ENCODE results near the gene PLCL1.
A peak's percentile ranks its signal among the peaks of the same experiment; 100 is the strongest.

Gene PLCL1

GRCh38 chr2:198100346-198100745 lies 296.0 kb downstream of the PLCL1 start:
- Histone ChIP-seq H3K27ac (no peak overlapping the region), H3K9ac (ENCODE audit: insufficient read length) (no peak overlapping the region), H3K9me3 (ENCODE audit: low read depth, low read length) (no peaks in the 10 kb centered on the region), H3K4me3 (no peak overlapping the region), H3K36me3 (ENCODE audit: insufficient read depth, low read length) (no peaks in the 10 kb centered on the region)
- TF ChIP-seq POLR2AphosphoS5 (IDR thresholded peaks at IDR 0.05; ENCODE audit: borderline replicate concordance, low read depth, low read length), result no peak
- no peak for TF ChIP-seq FOXP2 (optimal IDR thresholded peaks at IDR 0.05; ENCODE audit: control extremely low read depth, extremely low read length, insufficient read depth)
- no peak for TF ChIP-seq EZH2 (IDR thresholded peaks at IDR 0.05)
- no peak for DNase-seq (ENCODE audit: low read depth, low spot score)

- Histone ChIP-seq H3K36me3 (ENCODE audit: insufficient read depth, low read length) (no peaks in the 10 kb centered on the region), H3K9me3 (ENCODE audit: low read depth, low read length) (no peaks in the 10 kb centered on the region), H3K4me3 (no peak overlapping the region), H3K9ac (ENCODE audit: insufficient read length) (no peak overlapping the region), H3K27ac (no peak overlapping the region)
- TF ChIP-seq EZH2 (IDR thresholded peaks at IDR 0.05) (no peak), FOXP2 (optimal IDR thresholded peaks at IDR 0.05; ENCODE audit: control extremely low read depth, extremely low read length, insufficient read depth) (no peak), POLR2AphosphoS5 (IDR thresholded peaks at IDR 0.05; ENCODE audit: borderline replicate concordance, low read depth, low read length) (no peak)
- DNase-seq (ENCODE audit: low read depth, low spot score), result no peak
Measured at GRCh38 chr2:198101688-198102087, 297.3 kb downstream of the PLCL1 start.

DNA sequence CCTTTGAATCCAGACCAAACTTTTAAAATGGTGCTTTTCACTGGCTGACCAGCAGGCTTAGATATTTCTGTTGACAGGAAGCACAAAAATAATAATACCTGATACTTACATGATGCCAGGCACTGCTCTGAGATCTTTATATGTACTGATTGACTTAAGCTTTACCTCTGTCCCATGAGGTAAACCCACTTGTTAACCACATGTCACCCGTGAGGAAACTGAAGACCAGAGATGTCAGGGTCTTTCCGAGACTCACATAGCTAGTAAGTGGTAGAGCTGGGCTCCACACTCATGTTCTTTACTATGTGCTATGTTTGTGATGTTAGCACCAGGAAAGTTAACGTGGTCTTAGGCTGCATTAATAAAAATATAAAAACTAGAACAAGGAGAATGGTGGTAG lies 297.7 kb downstream of the PLCL1 start:
- no peak overlapping the region for H3K9ac ChIP-seq (ENCODE audit: insufficient read length)
- H3K9me3 ChIP-seq (ENCODE audit: low read depth, low read length), result no peaks in the 10 kb centered on the region
- H3K36me3 ChIP-seq (ENCODE audit: insufficient read depth, low read length), result no peaks in the 10 kb centered on the region
- no peak overlapping the region for H3K27ac ChIP-seq
- no peak overlapping the region for H3K4me3 ChIP-seq
- TF ChIP-seq EZH2 (IDR thresholded peaks at IDR 0.05) (no peak), FOXP2 (optimal IDR thresholded peaks at IDR 0.05; ENCODE audit: control extremely low read depth, extremely low read length, insufficient read depth) (no peak), POLR2AphosphoS5 (IDR thresholded peaks at IDR 0.05; ENCODE audit: borderline replicate concordance, low read depth, low read length) (no peak)
- DNase-seq (ENCODE audit: low read depth, low spot score), result no peak

GRCh38 chr2:198102856-198103255 lies 298.5 kb downstream of the PLCL1 start:
- H3K36me3 ChIP-seq (ENCODE audit: insufficient read depth, low read length), result no peaks in the 10 kb centered on the region
- no peak overlapping the region for H3K9ac ChIP-seq (ENCODE audit: insufficient read length)
- no peak for DNase-seq (ENCODE audit: low read depth, low spot score)
- no peak overlapping the region for H3K4me3 ChIP-seq
- no peak for TF ChIP-seq POLR2AphosphoS5 (IDR thresholded peaks at IDR 0.05; ENCODE audit: borderline replicate concordance, low read depth, low read length)
- TF ChIP-seq EZH2 (IDR thresholded peaks at IDR 0.05), result no peak
- no peak for TF ChIP-seq FOXP2 (optimal IDR thresholded peaks at IDR 0.05; ENCODE audit: control extremely low read depth, extremely low read length, insufficient read depth)
- H3K9me3 ChIP-seq (ENCODE audit: low read depth, low read length), result no peaks in the 10 kb centered on the region
- H3K27ac ChIP-seq, result no peak overlapping the region

GRCh38 chr2:198106621-198107385 lies 302.4 kb downstream of the PLCL1 start:
- Histone ChIP-seq H3K9me3 (ENCODE audit: low read depth, low read length) (no peaks in the 10 kb centered on the region), H3K27ac (no peak overlapping the region), H3K36me3 (ENCODE audit: insufficient read depth, low read length) (no peaks in the 10 kb centered on the region), H3K4me3 (no peak overlapping the region), H3K9ac (ENCODE audit: insufficient read length) (no peak overlapping the region)
- no peak for DNase-seq (ENCODE audit: low read depth, low spot score)
- TF ChIP-seq FOXP2 (optimal IDR thresholded peaks at IDR 0.05; ENCODE audit: control extremely low read depth, extremely low read length, insufficient read depth) (no peak), POLR2AphosphoS5 (IDR thresholded peaks at IDR 0.05; ENCODE audit: borderline replicate concordance, low read depth, low read length) (no peak), EZH2 (IDR thresholded peaks at IDR 0.05) (no peak)

DNA sequence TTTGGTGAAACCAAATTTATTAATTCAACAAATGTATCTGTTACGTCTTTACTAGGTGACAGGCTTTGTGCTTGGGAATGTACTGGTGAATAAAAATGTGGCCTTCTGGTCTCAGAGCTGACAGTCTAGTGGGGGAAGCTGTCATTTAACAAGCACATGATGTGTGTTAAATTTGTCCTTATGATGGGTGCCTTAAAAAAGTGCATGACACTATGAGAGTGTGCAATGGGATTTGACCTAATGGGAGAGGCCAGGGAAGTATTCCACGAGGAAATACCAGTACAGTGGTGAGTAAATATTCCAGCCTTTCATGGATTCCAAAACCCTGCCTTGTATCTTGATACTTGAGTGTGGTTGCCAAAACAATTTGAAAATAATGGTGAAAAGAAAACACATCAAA lies 308.9 kb downstream of the PLCL1 start:
- Histone ChIP-seq H3K36me3 (ENCODE audit: insufficient read depth, low read length) (no peaks in the 10 kb centered on the region), H3K4me3 (no peak overlapping the region), H3K27ac (no peak overlapping the region), H3K9ac (ENCODE audit: insufficient read length) (no peak overlapping the region), H3K9me3 (ENCODE audit: low read depth, low read length) (no peaks in the 10 kb centered on the region)
- TF ChIP-seq FOXP2 (optimal IDR thresholded peaks at IDR 0.05; ENCODE audit: control extremely low read depth, extremely low read length, insufficient read depth), result no peak
- TF ChIP-seq EZH2 (IDR thresholded peaks at IDR 0.05), result no peak
- no peak for DNase-seq (ENCODE audit: low read depth, low spot score)

- TF ChIP-seq EZH2 (IDR thresholded peaks at IDR 0.05), result no peak
- no peak for TF ChIP-seq FOXP2 (optimal IDR thresholded peaks at IDR 0.05; ENCODE audit: control extremely low read depth, extremely low read length, insufficient read depth)
- no peak for TF ChIP-seq POLR2AphosphoS5 (IDR thresholded peaks at IDR 0.05; ENCODE audit: borderline replicate concordance, low read depth, low read length)
- H3K27ac ChIP-seq, result no peak overlapping the region
- H3K9ac ChIP-seq (ENCODE audit: insufficient read length), result no peak overlapping the region
- H3K4me3 ChIP-seq, result no peak overlapping the region
- DNase-seq (ENCODE audit: low read depth, low spot score), result no peak
- H3K9me3 ChIP-seq (ENCODE audit: low read depth, low read length), result no peaks in the 10 kb centered on the region
- H3K36me3 ChIP-seq (ENCODE audit: insufficient read depth, low read length), result no peaks in the 10 kb centered on the region
Measured at GRCh38 chr2:198114064-198114463, 309.7 kb downstream of the PLCL1 start.

GRCh38 chr2:198115201-198115600 lies 310.8 kb downstream of the PLCL1 start:
- H3K36me3 ChIP-seq (ENCODE audit: insufficient read depth, low read length), result no peaks in the 10 kb centered on the region
- H3K4me3 ChIP-seq, result no peak overlapping the region
- no peak overlapping the region for H3K27ac ChIP-seq
- no peaks in the 10 kb centered on the region for H3K9me3 ChIP-seq (ENCODE audit: low read depth, low read length)
- no peak overlapping the region for H3K9ac ChIP-seq (ENCODE audit: insufficient read length)
- no peak for TF ChIP-seq EZH2 (IDR thresholded peaks at IDR 0.05)
- no peak for TF ChIP-seq FOXP2 (optimal IDR thresholded peaks at IDR 0.05; ENCODE audit: control extremely low read depth, extremely low read length, insufficient read depth)
- no peak for TF ChIP-seq POLR2AphosphoS5 (IDR thresholded peaks at IDR 0.05; ENCODE audit: borderline replicate concordance, low read depth, low read length)
- no peak for DNase-seq (ENCODE audit: low read depth, low spot score)

- no peak overlapping the region for H3K4me3 ChIP-seq
- H3K9ac ChIP-seq (ENCODE audit: insufficient read length), result no peak overlapping the region
- no peak for DNase-seq (ENCODE audit: low read depth, low spot score)
- H3K9me3 ChIP-seq (ENCODE audit: low read depth, low read length), result no peaks in the 10 kb centered on the region
- no peak for TF ChIP-seq POLR2AphosphoS5 (IDR thresholded peaks at IDR 0.05; ENCODE audit: borderline replicate concordance, low read depth, low read length)
- no peak for TF ChIP-seq FOXP2 (optimal IDR thresholded peaks at IDR 0.05; ENCODE audit: control extremely low read depth, extremely low read length, insufficient read depth)
- no peaks in the 10 kb centered on the region for H3K36me3 ChIP-seq (ENCODE audit: insufficient read depth, low read length)
- 0 out of 2 replicates have a peak overlapping the region, but pooled peaks have one; percentile 8 for H3K27ac ChIP-seq
Measured at GRCh38 chr2:198116756-198117155, 312.4 kb downstream of the PLCL1 start.

Measured in SK-N-MC (cell line).